ENCODE results near the gene NTNG1.

The NTNG1 gene

GRCh38 chr1:107096690-107097089, 44.1 kb upstream of the NTNG1 start:
- H4K20me1 ChIP-seq (ENCODE audit: insufficient read depth, low read length) = no peaks in the 10 kb centered on the region
- no peak overlapping the region for H3K4me2 ChIP-seq (ENCODE audit: insufficient read depth, low read length)
- no peak overlapping the region for H2AFZ ChIP-seq (ENCODE audit: low read depth, low read length)
- DNase-seq (no peak), ATAC-seq (ENCODE audit: insufficient read depth, low read depth) (no peak)
- no peaks in the 10 kb centered on the region for H3K4me1 ChIP-seq (ENCODE audit: insufficient read depth, low read length)
- no peaks in the 10 kb centered on the region for H3K36me3 ChIP-seq (ENCODE audit: insufficient read depth, low read length)
- H3K27me3 ChIP-seq (ENCODE audit: insufficient read depth, low read length, poor library complexity) = no peaks in the 10 kb centered on the region
- H3K27ac ChIP-seq (ENCODE audit: low read length) = no peak overlapping the region
- H3K9me3 ChIP-seq (ENCODE audit: insufficient read depth, low read length, severe bottlenecking) = no peaks in the 10 kb centered on the region
- no peaks in the 10 kb centered on the region for H3K79me2 ChIP-seq (ENCODE audit: insufficient read depth, low read length)
- no peak for TF ChIP-seq EZH2 (IDR thresholded peaks at IDR 0.05; ENCODE audit: borderline replicate concordance, low read depth, low read length, severe bottlenecking)
- H3K4me3 ChIP-seq (ENCODE audit: low read depth in 1 of 2, low read length in 2 of 2) = no peak overlapping the region
- no peak overlapping the region for H3K9ac ChIP-seq (ENCODE audit: low read depth, low read length)

DNA sequence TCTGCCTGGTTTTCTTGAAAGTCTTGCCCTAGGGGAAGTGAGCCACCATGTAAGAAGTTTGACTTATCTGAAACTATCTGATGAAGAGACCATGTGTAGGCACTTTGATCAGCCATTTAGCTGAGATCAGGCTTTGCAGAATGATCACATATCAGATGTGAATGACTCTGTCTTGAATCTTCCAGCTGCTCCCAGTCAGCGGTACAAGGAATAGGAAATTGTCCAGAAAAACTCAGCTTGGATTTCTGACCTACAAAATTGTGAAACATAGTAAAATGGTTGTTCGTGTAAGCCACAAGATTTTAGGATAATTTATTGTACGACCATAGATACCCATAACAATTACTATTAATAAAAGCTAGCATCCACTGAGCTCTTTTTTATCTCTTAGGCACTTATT, 41.9 kb upstream of the NTNG1 start:
- TF ChIP-seq EZH2 (IDR thresholded peaks at IDR 0.05; ENCODE audit: borderline replicate concordance, low read depth, low read length, severe bottlenecking) = no peak
- TF ChIP-seq, protein P1, sequence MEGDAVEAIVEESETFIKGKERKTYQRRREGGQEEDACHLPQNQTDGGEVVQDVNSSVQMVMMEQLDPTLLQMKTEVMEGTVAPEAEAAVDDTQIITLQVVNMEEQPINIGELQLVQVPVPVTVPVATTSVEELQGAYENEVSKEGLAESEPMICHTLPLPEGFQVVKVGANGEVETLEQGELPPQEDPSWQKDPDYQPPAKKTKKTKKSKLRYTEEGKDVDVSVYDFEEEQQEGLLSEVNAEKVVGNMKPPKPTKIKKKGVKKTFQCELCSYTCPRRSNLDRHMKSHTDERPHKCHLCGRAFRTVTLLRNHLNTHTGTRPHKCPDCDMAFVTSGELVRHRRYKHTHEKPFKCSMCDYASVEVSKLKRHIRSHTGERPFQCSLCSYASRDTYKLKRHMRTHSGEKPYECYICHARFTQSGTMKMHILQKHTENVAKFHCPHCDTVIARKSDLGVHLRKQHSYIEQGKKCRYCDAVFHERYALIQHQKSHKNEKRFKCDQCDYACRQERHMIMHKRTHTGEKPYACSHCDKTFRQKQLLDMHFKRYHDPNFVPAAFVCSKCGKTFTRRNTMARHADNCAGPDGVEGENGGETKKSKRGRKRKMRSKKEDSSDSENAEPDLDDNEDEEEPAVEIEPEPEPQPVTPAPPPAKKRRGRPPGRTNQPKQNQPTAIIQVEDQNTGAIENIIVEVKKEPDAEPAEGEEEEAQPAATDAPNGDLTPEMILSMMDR (IDR thresholded peaks at IDR 0.05; ENCODE audit: borderline replicate concordance, extremely low read depth, low read length, poor library complexity, severe bottlenecking) = no peak

GRCh38 chr1:107100331-107100984, 40.4 kb upstream of the NTNG1 start:
- no peak overlapping the region for H3K27ac ChIP-seq (ENCODE audit: low read length)
- DNase-seq (no peak), ATAC-seq (ENCODE audit: insufficient read depth, low read depth) (no peak)
- no peaks in the 10 kb centered on the region for H3K9me3 ChIP-seq (ENCODE audit: insufficient read depth, low read length, severe bottlenecking)
- H3K27me3 ChIP-seq (ENCODE audit: insufficient read depth, low read length, poor library complexity) = no peaks in the 10 kb centered on the region
- TF ChIP-seq, protein P1 (IDR thresholded peaks at IDR 0.05; ENCODE audit: borderline replicate concordance, extremely low read depth, low read length, poor library complexity, severe bottlenecking) = no peak
- TF ChIP-seq EZH2 (IDR thresholded peaks at IDR 0.05; ENCODE audit: borderline replicate concordance, low read depth, low read length, severe bottlenecking) = no peak
- H3K4me3 ChIP-seq (ENCODE audit: low read depth in 1 of 2, low read length in 2 of 2) = no peak overlapping the region
- no peak overlapping the region for H2AFZ ChIP-seq (ENCODE audit: low read depth, low read length)
- no peaks in the 10 kb centered on the region for H3K4me1 ChIP-seq (ENCODE audit: insufficient read depth, low read length)
- H3K79me2 ChIP-seq (ENCODE audit: insufficient read depth, low read length) = no peaks in the 10 kb centered on the region
- no peaks in the 10 kb centered on the region for H4K20me1 ChIP-seq (ENCODE audit: insufficient read depth, low read length)
- H3K4me2 ChIP-seq (ENCODE audit: insufficient read depth, low read length) = no peak overlapping the region
- H3K36me3 ChIP-seq (ENCODE audit: insufficient read depth, low read length) = no peaks in the 10 kb centered on the region
- no peak overlapping the region for H3K9ac ChIP-seq (ENCODE audit: low read depth, low read length)

More for the DNA sequence above, 41.9 kb upstream of the NTNG1 start:
- H2AFZ ChIP-seq (ENCODE audit: low read depth, low read length) = no peak overlapping the region
- H3K9ac ChIP-seq (ENCODE audit: low read depth, low read length) = no peak overlapping the region
- DNase-seq (no peak), ATAC-seq (ENCODE audit: insufficient read depth, low read depth) (no peak)
- H4K20me1 ChIP-seq (ENCODE audit: insufficient read depth, low read length) = no peaks in the 10 kb centered on the region
- H3K4me1 ChIP-seq (ENCODE audit: insufficient read depth, low read length) = no peaks in the 10 kb centered on the region
- no peaks in the 10 kb centered on the region for H3K36me3 ChIP-seq (ENCODE audit: insufficient read depth, low read length)
- H3K27ac ChIP-seq (ENCODE audit: low read length) = no peak overlapping the region
- H3K4me2 ChIP-seq (ENCODE audit: insufficient read depth, low read length) = no peak overlapping the region
- no peak overlapping the region for H3K4me3 ChIP-seq (ENCODE audit: low read depth in 1 of 2, low read length in 2 of 2)
- no peaks in the 10 kb centered on the region for H3K79me2 ChIP-seq (ENCODE audit: insufficient read depth, low read length)
- no peaks in the 10 kb centered on the region for H3K9me3 ChIP-seq (ENCODE audit: insufficient read depth, low read length, severe bottlenecking)
- H3K27me3 ChIP-seq (ENCODE audit: insufficient read depth, low read length, poor library complexity) = no peaks in the 10 kb centered on the region

DNA sequence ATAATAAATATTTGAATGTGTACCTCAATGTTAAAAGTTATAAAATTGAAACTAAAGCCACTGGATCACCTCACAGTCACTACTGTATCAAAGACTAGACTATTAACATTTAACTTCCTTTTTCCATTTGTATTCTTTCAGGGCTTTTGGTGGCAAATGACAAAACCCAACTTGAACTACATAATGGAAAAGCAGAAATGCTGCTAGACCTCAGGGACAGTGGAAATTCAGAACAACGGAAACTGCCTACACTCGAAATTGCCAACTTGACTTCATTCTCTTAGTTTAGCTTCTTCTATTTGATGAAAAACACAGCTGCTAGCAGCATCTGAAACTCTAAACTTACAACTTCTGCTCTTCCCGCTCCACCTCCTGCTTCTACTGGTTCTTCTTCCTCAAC, 34.9 kb upstream of the NTNG1 start:
- Histone ChIP-seq H3K4me1 (ENCODE audit: insufficient read depth, low read length) (no peaks in the 10 kb centered on the region), H2AFZ (ENCODE audit: low read depth, low read length) (no peak overlapping the region), H3K4me3 (ENCODE audit: low read depth in 1 of 2, low read length in 2 of 2) (no peak overlapping the region), H3K79me2 (ENCODE audit: insufficient read depth, low read length) (no peaks in the 10 kb centered on the region), H3K9me3 (ENCODE audit: insufficient read depth, low read length, severe bottlenecking) (no peaks in the 10 kb centered on the region), H3K9ac (ENCODE audit: low read depth, low read length) (no peak overlapping the region), H3K4me2 (ENCODE audit: insufficient read depth, low read length) (no peak overlapping the region), H3K36me3 (ENCODE audit: insufficient read depth, low read length) (no peaks in the 10 kb centered on the region), H3K27ac (ENCODE audit: low read length) (no peak overlapping the region), H4K20me1 (ENCODE audit: insufficient read depth, low read length) (no peaks in the 10 kb centered on the region), H3K27me3 (ENCODE audit: insufficient read depth, low read length, poor library complexity) (no peaks in the 10 kb centered on the region)
- TF ChIP-seq, protein P1 (IDR thresholded peaks at IDR 0.05; ENCODE audit: borderline replicate concordance, extremely low read depth, low read length, poor library complexity, severe bottlenecking) = no peak
- TF ChIP-seq EZH2 (IDR thresholded peaks at IDR 0.05; ENCODE audit: borderline replicate concordance, low read depth, low read length, severe bottlenecking) = no peak
- ATAC-seq (ENCODE audit: insufficient read depth, low read depth) (no peak), DNase-seq (no peak)

All from DND-41 (cell line).